IPS DF 4.7 (cell line): ENCODE data around the gene ALG12.
"Not testable (repeated sequence)": the region's sequence is repeated elsewhere in the genome, so short reads cannot be mapped to it uniquely, and the experiment has no call there.

Source experiments
- DNase-seq: peaks from one replicate; pipeline ENCODE4 v3.0.0-alpha.2; 2013; ENCODE audit warnings: low spot score; ENCODE audit errors: extremely low read depth

ALG12 gene

GRCh38 chr22:49867303-49868265, 50.7 kb downstream of the ALG12 start:
- DNase-seq, result no peak

GRCh38 chr22:49866646-49867045, 51.6 kb downstream of the ALG12 start:
- DNase-seq, result no peak

- DNase-seq, result no peak
These were observed 52.1 kb downstream of the ALG12 start for GRCh38 chr22:49866134-49866533.

- no peak for DNase-seq
These were observed 53.1 kb downstream of the ALG12 start for GRCh38 chr22:49865156-49865555.

- DNase-seq, result no peak
These were observed 54.3 kb downstream of the ALG12 start for GRCh38 chr22:49863931-49864330.

GRCh38 chr22:49862496-49862776, 55.8 kb downstream of the ALG12 start:
- DNase-seq, result no peak

- DNase-seq, result no peak
These were observed 56.4 kb downstream of the ALG12 start for GRCh38 chr22:49861642-49862495.

- no peak for DNase-seq
These were observed 59.4 kb downstream of the ALG12 start for GRCh38 chr22:49858827-49859226.

GRCh38 chr22:49856766-49857618, 61.2 kb downstream of the ALG12 start:
- DNase-seq, result no peak

GRCh38 chr22:49856343-49856742, 61.9 kb downstream of the ALG12 start:
- DNase-seq, result no peak

GRCh38 chr22:49855251-49855911, 62.9 kb downstream of the ALG12 start:
- no peak for DNase-seq

GRCh38 chr22:49853981-49854831, 64.0 kb downstream of the ALG12 start:
- DNase-seq, result no peak

GRCh38 chr22:49852898-49853894, 65.0 kb downstream of the ALG12 start, which contains the start of gene ZBED4:
Gene ZBED4, plus strand, starts transcription at chr22:49853844. Its CDS starts 29,819 bp downstream, at chr22:49883663.
- peak; percentile 86 for DNase-seq

- not testable (repeated sequence) for DNase-seq
These were observed 65.7 kb downstream of the ALG12 start for GRCh38 chr22:49852568-49852897.

- no peak for DNase-seq
These were observed 67.1 kb downstream of the ALG12 start for GRCh38 chr22:49850959-49851802.
